Uterus (tissue), 2 donors: ENCODE measurements around the gene VRTN.

ENCODE experiments used
- CTCF ChIP-seq, 4 experiments: fragments of 200-600 bp in 2 of 4; fragments of 450-650 bp in 2 of 4; sonication (generic) in 2 of 4; IDR thresholded peaks; one replicate each; pipeline ENCODE4 v1.5.1; 2016 to 2019; ENCODE audit warnings: antibody characterized with exemption in 4 of 4, mild to moderate bottlenecking in 2 of 4, moderate library complexity in 1 of 4
- POLR2A ChIP-seq, 2 donors: fragments of 450-650 bp; IDR thresholded peaks; one replicate each; pipeline ENCODE4 v1.6.1; 2016; ENCODE audit warnings: antibody characterized with exemption in 2 of 2, mild to moderate bottlenecking in 1 of 2, moderate library complexity in 1 of 2

- TF ChIP-seq POLR2A (IDR thresholded peaks at IDR 0.05), result no peak
- no peak for TF ChIP-seq CTCF (IDR thresholded peaks at IDR 0.05)
Measured at GRCh38 chr14:74348735-74349463, 628 bp downstream of the VRTN start.
